HG02884 (cell line): Measurements from ENCODE around the gene KRI1.

Source experiments
- ATAC-seq: cut with Tn5 transposase; IDR thresholded peaks from one replicate; pipeline ENCODE4 v1.9.1; 2021; ENCODE audit warnings: mild to moderate bottlenecking, moderate library complexity; ENCODE audit not compliant: unreplicated experiment

The KRI1 gene

GRCh38 chr19:10520652-10521318 lies 45.0 kb downstream of the KRI1 start:
- ATAC-seq = no peak

DNA sequence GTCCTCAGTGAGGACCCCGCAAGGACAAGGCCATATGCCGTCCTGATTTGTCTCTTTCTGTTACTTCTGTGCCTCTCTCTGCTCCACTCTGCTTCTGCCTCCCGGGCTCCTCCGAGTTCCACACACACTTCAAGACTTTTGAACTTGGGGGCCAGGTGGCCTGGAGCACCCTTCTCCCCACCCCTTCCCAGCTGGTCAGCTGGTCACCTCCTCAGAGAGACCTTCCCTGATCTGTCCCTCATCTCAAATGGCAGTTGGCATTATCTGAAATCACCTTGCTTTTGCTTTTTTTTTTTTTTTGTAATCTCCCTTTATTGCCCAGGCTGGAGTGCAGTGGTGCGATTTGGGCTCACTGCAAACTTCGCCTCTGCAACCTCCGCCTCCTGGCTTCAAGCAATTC lies 46.4 kb downstream of the KRI1 start:
- no peak for ATAC-seq

DNA sequence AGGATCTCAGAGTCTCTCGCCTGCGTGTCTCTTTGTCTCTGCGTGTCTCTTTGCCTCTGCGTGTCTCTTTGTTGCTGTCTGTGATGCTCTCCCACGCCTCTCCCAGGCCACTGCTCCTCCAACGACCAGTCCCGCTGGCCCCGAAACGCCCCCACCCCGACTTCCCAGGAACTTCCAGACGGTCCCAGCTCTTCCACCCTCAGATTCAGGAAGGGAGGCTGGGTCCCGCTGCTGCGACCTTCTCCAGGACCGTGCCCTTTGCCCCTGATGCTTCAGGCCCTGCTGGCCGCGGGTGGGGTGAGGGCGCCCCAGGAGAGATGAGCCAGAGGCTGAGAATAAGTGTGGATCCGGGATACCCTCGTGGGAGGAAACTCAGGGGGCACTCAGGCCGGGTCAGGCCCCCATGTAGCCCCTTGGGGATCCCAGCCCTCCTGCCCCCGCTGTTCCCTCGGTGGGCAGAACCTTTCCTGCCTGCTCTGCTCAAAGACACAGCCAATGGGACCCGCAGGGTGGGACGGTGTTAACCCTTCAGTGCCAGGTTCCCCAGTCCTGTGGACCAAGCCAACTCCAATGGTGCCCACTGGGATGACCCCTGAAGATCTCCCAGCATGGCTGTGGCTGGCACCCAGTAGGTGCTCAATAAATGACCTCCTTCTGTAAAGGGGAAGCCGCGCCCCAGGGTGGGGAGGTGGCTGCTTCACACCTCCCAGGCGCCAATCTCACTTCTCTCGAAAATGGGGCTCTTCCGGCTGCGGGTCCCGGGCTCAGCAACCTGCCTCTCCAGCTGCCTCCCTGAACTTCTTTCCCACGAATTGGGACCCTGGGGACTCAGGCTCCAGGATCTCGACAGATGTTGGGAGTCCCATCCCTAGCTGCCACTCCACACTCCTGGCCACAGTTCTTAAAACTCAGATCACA lies 47.1 kb downstream of the KRI1 start:
- ATAC-seq = no peak

- ATAC-seq = no peak
These were observed 47.9 kb downstream of the KRI1 start for GRCh38 chr19:10517760-10518443.

GRCh38 chr19:10517361-10517759 lies 48.5 kb downstream of the KRI1 start, which contains the start of gene S1PR5:
Gene S1PR5 (minus strand): TSS chr19:10517447. CDS start chr19:10515011, 2,436 bp downstream.
- ATAC-seq = no peak

DNA sequence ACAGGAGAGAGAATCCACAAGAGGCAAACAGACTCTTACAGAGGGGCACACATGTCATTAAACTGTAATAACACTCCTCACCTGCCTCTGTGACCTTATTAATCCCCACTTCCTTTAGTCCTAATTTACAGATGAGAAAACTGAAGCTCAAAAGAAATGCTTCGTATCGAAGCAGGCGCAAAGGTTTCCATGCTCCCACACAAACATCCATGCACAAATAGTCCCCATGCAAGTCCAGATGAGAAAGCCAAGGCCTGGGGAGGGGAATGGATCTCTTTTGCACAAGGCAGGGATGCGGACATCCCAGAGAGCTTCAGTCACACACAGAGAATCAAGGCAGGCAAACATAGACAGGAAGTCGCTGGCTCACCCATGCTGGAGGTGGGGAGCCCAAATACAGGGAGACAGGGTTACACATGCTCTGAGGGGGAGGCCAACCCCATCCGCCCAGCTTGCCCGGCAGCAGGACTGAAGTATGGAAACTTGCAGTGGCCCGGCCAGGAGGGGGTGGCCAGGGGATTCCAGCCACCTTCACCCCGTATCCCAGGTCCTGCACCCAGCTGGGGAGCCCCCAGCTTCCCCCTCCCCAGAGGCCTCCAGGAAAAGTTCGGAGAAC lies 49.0 kb downstream of the KRI1 start:
- no peak for ATAC-seq

DNA sequence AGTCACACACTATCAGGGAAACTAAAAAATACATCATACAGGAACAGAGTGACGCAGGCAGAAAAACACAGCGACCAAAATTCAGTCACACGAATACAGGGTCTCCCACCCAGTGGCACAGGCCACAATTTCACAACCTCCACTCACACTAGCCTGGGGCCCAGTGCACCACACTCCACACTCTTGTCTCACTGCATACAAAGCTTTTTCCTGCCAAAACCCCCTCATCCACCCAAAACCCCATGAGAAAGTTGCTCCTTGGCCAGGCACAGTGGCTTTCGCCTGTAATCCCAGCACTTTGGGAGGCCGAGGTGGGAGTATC lies 49.8 kb downstream of the KRI1 start:
- no peak for ATAC-seq

GRCh38 chr19:10514211-10515145 lies 51.3 kb downstream of the KRI1 start:
- no peak for ATAC-seq

DNA sequence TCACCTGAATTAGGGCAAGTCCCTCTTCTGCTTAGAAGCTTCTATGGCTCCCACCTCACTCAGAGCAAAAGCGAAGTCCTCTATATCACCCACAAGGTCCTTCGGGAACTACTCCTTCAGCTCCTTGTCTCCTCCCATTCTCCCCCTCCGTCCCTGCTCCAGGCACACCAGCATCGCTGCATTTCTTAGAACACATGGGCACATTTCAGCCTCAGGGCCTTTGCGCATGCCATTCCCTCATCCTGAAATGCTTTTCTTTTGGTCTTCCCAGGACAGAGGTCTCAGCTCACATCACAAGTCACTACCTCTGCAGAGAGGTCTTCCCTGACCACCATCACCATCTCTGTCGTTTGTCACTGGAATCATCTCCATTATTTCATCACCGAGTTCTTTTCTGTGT lies 52.6 kb downstream of the KRI1 start:
- ATAC-seq = no peak

GRCh38 chr19:10510301-10510802 lies 55.5 kb downstream of the KRI1 start:
- ATAC-seq = no peak

DNA sequence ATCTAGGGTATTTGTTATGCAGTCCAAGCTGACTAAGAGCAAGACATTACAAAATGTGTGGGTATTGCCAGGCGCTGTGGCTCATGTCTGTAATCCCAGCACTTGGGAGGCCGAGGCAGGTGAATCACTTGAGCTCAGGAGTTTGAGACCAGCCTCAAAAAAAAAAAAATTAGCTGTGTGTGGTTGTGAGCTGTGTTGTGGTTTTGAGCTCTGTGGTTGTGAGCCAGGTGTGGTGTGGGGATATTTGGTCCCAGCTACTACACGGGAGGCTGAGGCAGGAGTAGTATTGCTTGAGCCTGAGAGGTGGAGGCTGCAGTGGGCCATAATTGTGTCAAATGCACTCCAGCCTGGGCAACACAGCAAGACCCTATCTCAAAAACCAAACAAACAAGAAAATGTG lies 57.1 kb downstream of the KRI1 start:
- ATAC-seq = no peak

- no peak for ATAC-seq
These were observed 57.8 kb downstream of the KRI1 start for GRCh38 chr19:10508036-10508435.

- no peak for ATAC-seq
These were observed 60.1 kb downstream of the KRI1 start for GRCh38 chr19:10505583-10506229.
